Astrocyte (in vitro differentiated cells and primary cell): ENCODE results near the gene RALGPS1.

Source experiments
- CTCF ChIP-seq: IDR thresholded peaks from 2 replicates; pipeline ENCODE4 v1.5.1; 2011; ENCODE audit warnings: low read depth, mild to moderate bottlenecking, inconsistent platforms, low read length, moderate library complexity; ENCODE audit not compliant: insufficient read depth
- EZH2 ChIP-seq: IDR thresholded peaks from 2 replicates; pipeline ENCODE4 v1.6.1; 2012; ENCODE audit warnings: mild to moderate bottlenecking, low read length, inconsistent platforms; ENCODE audit not compliant: insufficient read depth

- TF ChIP-seq CTCF, result no peak
- TF ChIP-seq EZH2, result no peak
Measured at GRCh38 chr9:127158786-127159324, 244.3 kb downstream of the RALGPS1 start.
